GM21786 (cell line): ENCODE results near the gene TMED10.
"Not testable (repeated sequence)": the region's sequence is repeated elsewhere in the genome, so short reads cannot be mapped to it uniquely, and the experiment has no call there.

ENCODE experiments used
- ATAC-seq: cut with Tn5 transposase; IDR thresholded peaks from one replicate; pipeline ENCODE4 v1.9.1; 2021; ENCODE audit not compliant: unreplicated experiment

The TMED10 gene

DNA sequence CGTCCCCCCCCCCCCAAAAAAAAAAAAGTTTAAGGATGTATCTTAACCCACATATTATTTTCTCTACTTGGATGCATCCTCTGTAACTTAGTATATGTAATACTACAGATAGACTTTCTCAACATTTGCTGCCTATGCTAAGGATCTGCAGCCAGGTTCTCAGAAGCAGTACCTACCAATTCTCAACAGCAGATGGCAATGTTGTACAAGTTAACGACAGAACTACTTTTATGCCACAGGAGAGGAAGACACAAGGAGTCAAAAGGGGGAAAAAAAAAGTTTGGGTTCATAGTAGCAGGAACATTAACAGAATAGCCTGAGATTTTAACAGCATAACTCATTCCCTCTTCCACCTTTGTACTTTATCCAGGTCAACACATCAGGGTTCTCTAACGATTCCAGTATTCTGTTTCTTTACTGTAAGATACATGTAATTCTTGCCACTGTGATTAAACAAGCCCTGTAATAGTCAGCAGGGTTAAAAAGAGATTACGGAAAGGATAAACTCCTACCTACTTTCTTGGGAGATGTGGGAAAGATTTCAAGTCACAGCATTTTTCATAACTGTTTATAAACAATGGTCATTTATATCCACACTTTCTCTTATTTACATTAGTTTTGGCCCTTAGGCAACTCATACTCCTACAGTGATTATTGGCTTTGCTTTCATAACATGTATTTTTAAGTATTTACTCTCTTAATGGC, 43.9 kb downstream of the TMED10 start:
- no peak for ATAC-seq

DNA sequence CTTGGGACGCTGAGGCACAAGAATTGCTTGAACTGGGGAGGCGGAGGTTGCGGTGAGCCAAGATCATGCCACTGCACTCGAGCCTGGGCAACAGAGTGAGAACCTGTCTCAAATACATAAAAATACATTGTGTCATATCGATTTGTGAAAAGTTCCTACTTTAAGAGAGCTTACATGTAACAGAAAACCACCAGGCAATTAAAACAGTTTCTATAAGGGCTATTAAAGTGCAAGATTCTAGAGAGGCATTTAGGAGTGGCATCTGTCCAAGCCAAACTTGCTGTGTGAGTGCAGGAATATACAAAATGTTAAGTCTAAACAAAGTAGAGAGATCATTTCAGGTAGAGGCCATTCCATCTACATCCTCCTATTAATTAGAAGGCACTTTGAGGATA, 47.8 kb downstream of the TMED10 start:
- ATAC-seq: no peak

GRCh38 chr14:75127903-75128595, 48.4 kb downstream of the TMED10 start:
- no peak for ATAC-seq

- ATAC-seq: not testable (repeated sequence)
Measured at GRCh38 chr14:75127474-75127820, 49.0 kb downstream of the TMED10 start.

- ATAC-seq: peak; percentile 88
Measured at GRCh38 chr14:75126679-75127473, 49.5 kb downstream of the TMED10 start, which contains the start of gene NEK9. Gene NEK9 (minus strand): TSS chr14:75127048. CDS start chr14:75126921, 127 bp downstream.

DNA sequence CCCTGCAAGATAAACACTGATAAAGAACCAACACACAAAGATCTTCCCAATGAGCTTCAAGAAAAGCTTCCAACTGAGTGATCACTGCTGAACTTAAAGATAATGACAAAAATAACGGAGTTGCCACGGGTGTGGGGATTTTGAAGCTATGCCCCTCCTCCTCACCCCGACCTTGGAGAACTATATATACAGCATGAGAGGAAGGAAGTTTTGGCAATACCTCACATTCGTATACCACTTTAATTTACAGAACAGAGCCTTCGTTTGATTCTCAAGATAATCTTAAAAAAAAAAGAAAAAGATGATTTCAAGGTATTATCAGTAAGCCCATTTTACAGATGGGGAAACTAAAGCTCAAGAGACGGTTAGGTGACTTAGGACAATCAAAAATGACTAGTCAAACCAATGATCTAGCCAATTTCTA, 50.3 kb downstream of the TMED10 start:
- ATAC-seq: no peak

DNA sequence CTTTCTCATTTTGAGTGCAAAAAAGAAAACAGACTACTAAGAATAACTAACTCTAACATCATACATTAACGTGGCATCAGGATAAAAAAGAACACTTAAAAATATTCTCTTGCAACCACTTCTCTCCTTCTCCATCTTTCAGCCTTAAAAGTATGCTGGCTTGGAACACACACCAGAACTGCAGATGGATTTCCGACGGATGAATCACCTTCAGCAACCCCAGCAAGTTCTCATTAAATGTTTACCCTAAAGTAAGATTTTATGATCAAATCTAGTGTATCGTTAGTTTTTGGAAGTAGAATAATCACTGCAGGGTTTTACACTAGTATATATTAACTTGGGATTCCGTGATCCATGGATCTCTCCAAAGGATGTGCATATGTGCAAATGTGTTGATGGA, 50.8 kb downstream of the TMED10 start:
- no peak for ATAC-seq

DNA sequence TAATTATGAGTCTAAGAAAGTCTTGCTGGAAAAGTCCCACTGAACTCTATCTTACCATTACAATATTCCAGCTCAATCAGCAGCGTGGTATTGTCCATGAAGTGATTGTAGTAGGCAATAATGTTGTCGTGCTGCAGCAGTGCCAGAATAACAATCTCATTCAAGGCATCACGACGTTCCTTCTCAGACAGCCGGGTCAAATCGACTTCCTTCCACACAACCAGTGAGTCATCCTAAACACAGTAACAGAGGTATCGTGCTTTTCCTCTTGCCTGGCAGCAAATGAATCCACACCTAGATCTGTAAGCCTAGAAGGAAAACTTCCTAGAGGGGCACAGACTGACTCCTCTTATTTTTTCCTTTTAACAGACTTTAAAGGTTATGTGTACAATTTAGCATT, 52.4 kb downstream of the TMED10 start:
- no peak for ATAC-seq

- no peak for ATAC-seq
Measured at GRCh38 chr14:75121552-75121951, 54.9 kb downstream of the TMED10 start.

DNA sequence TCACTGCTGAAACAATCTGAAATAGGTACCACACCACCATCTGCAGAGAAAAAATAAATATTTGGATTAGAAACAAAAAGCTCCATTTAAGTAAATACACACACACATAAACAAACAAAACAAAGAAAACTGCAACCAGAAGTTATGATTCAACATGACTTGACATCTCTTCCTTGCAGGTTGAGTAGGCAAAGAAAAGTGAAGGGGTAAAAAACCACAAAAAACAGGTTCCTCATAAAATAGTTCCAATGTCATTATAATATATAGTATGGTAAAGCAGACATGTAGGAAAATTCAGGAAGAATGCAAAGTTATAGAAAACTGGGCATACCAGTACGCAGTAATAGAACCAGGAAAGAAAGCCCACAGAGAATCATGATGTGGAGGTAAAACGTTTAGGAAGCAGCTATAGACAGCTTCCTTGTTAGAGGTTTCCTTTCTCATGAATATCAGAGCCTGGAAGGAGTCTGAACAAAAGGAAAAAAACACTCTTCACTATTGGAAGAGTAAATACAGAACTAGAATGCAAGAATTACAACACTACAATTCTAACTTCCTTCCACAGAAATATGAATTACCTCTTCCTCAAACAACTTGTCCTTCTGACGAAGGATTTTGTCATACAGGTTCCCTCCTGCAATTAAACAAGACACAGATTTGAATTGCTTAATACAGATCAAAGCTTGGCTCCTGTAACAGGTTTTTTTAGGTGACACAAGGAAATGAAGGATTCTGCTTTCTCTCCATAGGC, 55.7 kb downstream of the TMED10 start:
- ATAC-seq: no peak

DNA sequence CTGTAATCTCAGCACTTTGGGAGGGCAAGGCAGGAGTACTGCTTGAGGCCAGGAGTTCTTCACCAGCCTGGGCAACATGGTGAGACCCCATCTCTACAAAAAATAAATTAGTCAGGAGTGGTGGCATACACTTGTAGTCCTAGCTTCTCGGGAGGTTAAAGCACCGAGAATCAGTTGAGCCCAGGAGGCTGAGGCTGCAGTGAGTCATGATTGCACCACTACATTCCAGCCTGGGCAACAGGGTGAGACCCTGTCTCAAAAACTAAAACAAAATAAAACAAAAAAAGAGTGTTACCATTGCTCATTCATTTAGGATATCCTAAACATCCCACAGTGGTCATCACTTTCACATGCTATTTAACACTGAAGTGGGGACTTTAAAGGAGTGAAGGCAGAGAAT, 57.4 kb downstream of the TMED10 start:
- no peak for ATAC-seq

DNA sequence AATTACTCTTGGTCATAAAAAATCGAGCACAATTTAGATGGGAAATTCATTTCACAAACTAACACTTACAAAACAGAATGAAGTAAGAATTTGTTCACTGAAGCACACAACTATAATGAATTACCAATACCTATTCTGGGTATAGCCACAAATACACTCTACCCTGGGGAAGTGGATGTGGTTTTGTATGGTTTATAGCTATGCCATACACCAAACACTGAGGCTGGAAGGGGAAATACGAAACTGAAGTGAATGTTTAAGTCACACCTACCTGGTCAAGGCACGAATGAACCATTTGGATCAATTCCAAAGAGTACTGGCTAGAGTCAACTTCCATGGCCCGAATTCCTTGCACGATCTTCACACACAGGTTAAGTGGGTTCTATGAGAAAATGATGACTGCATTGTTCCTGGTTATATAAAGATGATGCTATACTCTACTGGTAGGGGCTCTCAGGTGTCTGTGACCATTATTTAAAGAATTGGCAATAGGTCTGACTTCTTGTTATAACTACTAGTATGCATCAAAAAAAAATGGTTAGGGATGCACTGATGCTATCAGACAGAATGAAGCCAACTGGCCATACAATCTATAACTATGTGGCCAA, 62.4 kb downstream of the TMED10 start:
- ATAC-seq: no peak

GRCh38 chr14:75109877-75110276, 66.5 kb downstream of the TMED10 start:
- no peak for ATAC-seq

- ATAC-seq: no peak
Measured at GRCh38 chr14:75107186-75107585, 69.2 kb downstream of the TMED10 start.

DNA sequence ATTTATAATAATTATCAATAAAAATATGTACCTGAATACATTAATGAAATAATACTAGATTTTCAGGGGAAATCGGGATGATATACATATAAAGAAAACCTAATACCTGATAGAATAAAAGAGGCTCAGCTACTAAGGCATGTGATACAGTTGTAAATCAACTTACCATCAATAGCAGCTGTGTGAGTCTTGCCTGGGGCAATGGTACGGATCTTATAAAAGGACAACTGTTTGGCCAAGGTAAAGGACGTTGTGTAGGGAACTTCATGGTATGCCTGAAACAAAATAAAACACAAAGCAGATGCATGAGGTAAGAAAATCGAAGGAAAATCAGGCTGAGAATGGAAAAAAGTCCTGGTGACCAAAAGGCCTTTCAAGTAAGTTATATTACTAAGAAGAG, 74.9 kb downstream of the TMED10 start:
- ATAC-seq: no peak

DNA sequence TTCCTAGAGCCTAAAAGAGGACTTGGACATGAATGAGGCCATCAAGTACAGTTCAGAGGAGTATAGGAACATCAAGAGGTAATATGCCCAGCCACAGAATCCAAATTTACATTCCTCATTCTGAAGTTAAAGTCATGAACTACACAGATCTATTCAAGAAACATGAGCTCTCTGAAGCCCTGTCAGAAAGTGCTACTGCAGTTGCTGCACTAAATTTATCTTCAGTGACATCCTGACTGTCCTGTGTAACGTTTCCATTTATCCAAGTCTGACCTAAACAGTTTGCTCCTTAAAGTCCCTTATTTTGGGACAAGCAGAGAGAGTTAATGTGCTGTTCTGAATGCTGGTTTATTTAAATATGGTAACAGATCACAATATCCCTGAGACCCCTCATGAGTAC, 77.7 kb downstream of the TMED10 start:
- ATAC-seq: no peak

- no peak for ATAC-seq
Measured at GRCh38 chr14:75098212-75098611, 78.2 kb downstream of the TMED10 start.

GRCh38 chr14:75096959-75097358, 79.5 kb downstream of the TMED10 start:
- no peak for ATAC-seq

DNA sequence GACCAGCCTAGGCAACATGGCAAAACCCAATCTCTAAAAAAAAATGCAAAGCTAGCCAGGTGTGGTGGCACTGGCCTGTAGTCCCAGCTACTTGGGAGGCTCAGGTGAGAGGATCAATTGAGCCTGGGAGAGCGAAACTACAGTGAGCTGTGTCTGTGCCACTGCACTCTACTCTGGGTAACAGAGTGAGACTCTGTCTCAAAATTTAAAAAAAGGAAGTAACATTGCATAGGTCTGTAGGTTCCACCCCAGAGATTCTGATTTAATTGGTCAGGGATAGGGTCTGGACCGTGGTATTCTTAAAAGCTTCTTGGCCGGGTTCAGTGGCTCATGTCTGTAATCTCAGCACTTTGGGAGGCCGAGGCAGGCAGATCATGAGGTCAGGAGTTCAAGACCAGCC, 80.7 kb downstream of the TMED10 start:
- no peak for ATAC-seq

- no peak for ATAC-seq
Measured at GRCh38 chr14:75094896-75095295, 81.5 kb downstream of the TMED10 start.

DNA sequence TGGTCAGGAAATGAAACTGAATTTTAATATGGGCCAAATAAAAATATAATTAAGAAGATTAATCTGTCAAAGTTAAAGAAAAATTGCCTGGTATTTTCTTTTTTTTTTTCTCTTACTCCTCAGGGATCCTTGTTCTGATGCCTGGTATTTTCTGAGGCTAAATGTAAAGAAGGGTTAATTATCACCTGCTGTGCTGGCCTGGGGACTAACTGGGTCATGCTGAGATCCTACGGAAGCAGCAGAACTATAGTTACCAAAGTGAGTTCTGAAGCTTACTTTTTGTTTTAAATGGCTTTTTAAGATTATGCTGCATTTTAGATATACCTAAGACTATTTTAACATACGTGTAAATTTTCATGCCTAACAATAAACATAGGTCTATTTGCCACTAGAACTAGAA, 83.7 kb downstream of the TMED10 start:
- no peak for ATAC-seq
